Neuron (in vitro differentiated cells): ENCODE results near the gene CASTOR1.

Source experiments
- H2AFZ ChIP-seq: one replicate; pipeline ENCODE4 v1.6.1; 2013; ENCODE audit warnings: low read depth, mild to moderate bottlenecking, inconsistent platforms, low read length, moderate library complexity
- H3K27me3 ChIP-seq: one replicate; pipeline ENCODE4 v1.6.1; 2013; ENCODE audit warnings: low read length; ENCODE audit not compliant: insufficient read depth
- H3K36me3 ChIP-seq: one replicate; pipeline ENCODE4 v1.6.1; 2013; ENCODE audit warnings: low read length; ENCODE audit not compliant: insufficient read depth
- H3K4me1 ChIP-seq: one replicate; pipeline ENCODE4 v1.6.1; 2013; ENCODE audit warnings: low read length; ENCODE audit not compliant: insufficient read depth
- H3K4me3 ChIP-seq: 2 replicates; pipeline ENCODE4 v1.5.1; 2013; ENCODE audit warnings: mild to moderate bottlenecking, low read length, moderate library complexity
- H3K9me3 ChIP-seq: one replicate; pipeline ENCODE4 v1.6.1; 2013; ENCODE audit warnings: low read length

CASTOR1 gene

DNA sequence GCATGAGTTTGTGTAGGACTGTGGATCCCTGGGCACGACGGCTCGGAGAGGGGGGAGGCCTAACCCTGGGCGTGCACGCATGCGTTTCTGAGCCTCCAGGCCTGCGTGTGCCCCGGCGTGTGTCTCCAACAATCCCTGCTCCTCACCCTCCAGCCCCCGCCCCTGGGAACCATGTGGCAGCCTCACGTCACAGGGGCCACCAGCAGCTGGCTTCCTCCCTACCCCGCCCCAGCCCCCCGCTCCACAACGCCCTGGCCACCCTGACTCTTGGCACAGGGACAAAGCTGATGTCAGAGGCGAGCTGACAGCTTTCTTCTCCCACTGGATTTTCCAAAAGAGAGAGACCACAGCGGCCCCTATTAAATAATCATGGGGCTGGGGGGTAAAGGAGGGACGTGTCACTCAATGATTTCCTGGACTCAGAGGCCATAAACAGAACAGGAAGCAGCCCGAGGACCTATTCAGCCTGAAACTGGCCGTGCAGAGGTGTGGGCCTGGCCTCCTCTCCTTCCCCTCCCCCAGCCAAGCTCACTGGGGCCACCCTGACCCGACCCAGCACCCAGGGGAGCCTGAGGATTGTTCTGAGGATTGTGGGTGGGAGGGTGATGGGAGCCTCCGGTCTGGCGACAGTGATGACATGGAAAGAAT is 36.0 kb downstream of the CASTOR1 start:
- Histone ChIP-seq H3K27me3 (no peaks in the 10 kb centered on the region), H3K9me3 (no peaks in the 10 kb centered on the region), H3K36me3 (no peaks in the 10 kb centered on the region), H2AFZ (no peak overlapping the region), H3K4me3 (no peak overlapping the region), H3K4me1 (peaks cover 48% of the 10 kb centered on the region)

DNA sequence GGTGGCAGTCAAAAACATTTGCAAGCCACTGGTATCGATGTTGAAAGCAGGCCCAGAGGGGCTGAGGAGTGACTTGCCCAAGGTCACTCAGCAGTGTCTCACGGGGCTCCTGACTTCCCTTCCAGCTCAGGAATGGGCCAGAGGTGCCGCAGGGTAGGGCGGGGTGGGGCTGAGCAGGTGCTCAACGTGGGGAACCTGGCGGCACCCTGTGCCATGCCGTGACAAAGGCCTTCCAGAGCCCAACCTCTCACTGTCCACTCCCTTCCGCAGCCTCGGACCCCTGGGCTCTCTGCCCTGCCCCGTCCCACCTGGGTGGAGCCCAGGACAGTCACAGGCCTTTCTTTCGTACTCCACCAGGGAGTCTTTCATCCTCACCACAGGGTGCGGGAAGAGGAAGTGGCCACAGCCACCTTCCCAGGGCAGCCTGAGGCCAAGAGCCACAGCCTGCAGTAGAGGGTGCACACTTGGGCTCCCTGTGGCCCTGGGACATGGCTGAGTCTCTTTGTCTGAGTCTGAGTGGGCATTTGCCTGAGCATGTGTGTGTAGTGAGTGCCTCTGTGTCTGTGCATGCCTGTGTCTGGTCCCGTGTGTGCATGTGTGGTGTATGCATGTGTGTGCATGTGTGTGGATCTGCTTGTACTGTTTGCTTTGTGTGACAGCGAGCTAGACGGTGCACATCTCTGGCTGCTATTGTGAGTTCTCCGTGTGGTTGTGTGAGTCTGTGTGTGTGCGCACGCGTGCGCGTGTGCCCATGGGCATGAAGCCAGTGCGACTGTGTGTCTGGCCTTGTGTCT is 36.7 kb downstream of the CASTOR1 start:
- Histone ChIP-seq H3K36me3 (no peaks in the 10 kb centered on the region), H3K4me3 (no peak overlapping the region), H3K27me3 (no peaks in the 10 kb centered on the region), H3K4me1 (peaks cover 44% of the 10 kb centered on the region), H3K9me3 (no peaks in the 10 kb centered on the region), H2AFZ (no peak overlapping the region)

- Histone ChIP-seq H3K4me1 (peaks cover 49% of the 10 kb centered on the region), H3K27me3 (no peaks in the 10 kb centered on the region), H2AFZ (no peak overlapping the region), H3K4me3 (no peak overlapping the region), H3K9me3 (no peaks in the 10 kb centered on the region), H3K36me3 (no peaks in the 10 kb centered on the region)
Observed at GRCh38 chr22:30251711-30252110, 37.6 kb downstream of the CASTOR1 start.

- Histone ChIP-seq H3K36me3 (no peaks in the 10 kb centered on the region), H3K4me3 (no peak overlapping the region), H3K27me3 (no peaks in the 10 kb centered on the region), H3K4me1 (peaks cover 49% of the 10 kb centered on the region), H3K9me3 (no peaks in the 10 kb centered on the region), H2AFZ (no peak overlapping the region)
Observed at GRCh38 chr22:30250661-30251267, 38.5 kb downstream of the CASTOR1 start.

DNA sequence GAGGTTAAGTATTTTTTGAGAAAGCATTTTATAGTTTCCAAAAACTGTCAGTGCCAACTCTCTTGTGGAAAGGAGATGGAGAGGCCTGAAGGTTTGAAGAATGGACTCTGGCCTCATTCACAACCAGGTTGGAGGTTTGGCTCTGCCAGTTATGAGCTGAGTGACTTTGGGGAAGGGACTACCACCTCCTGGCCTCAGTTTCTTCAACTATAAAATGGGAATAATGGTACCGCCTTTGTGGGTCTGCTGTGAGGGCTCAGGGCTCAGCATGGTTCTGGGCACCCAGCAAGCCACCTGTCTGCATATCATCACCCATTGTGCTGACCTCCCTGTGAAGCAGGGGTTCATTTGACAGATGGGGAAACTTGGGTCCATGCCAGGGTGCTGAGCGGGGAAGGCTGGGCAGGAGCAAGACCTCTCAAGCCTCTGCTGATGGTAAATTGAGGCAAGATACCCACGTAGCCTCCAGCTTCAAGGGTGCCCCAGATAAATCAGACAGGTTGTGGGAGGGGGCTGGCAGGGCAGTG is 39.2 kb downstream of the CASTOR1 start:
- Histone ChIP-seq H3K4me3 (no peak overlapping the region), H3K9me3 (no peaks in the 10 kb centered on the region), H3K27me3 (no peaks in the 10 kb centered on the region), H3K4me1 (peaks cover 55% of the 10 kb centered on the region), H3K36me3 (no peaks in the 10 kb centered on the region), H2AFZ (no peak overlapping the region)

- Histone ChIP-seq H3K4me3 (no peak overlapping the region), H3K4me1 (peaks cover 53% of the 10 kb centered on the region), H3K9me3 (no peaks in the 10 kb centered on the region), H3K27me3 (no peaks in the 10 kb centered on the region), H3K36me3 (no peaks in the 10 kb centered on the region), H2AFZ (no peak overlapping the region)
Observed at GRCh38 chr22:30249049-30250038, 40.0 kb downstream of the CASTOR1 start.

- H3K36me3 ChIP-seq: peaks cover 4% of the 10 kb centered on the region
- no peak overlapping the region for H3K4me3 ChIP-seq
- no peaks in the 10 kb centered on the region for H3K27me3 ChIP-seq
- H2AFZ ChIP-seq: no peak overlapping the region
- H3K9me3 ChIP-seq: no peaks in the 10 kb centered on the region
- peaks cover 46% of the 10 kb centered on the region for H3K4me1 ChIP-seq
Observed at GRCh38 chr22:30248484-30248883, 40.8 kb downstream of the CASTOR1 start.

DNA sequence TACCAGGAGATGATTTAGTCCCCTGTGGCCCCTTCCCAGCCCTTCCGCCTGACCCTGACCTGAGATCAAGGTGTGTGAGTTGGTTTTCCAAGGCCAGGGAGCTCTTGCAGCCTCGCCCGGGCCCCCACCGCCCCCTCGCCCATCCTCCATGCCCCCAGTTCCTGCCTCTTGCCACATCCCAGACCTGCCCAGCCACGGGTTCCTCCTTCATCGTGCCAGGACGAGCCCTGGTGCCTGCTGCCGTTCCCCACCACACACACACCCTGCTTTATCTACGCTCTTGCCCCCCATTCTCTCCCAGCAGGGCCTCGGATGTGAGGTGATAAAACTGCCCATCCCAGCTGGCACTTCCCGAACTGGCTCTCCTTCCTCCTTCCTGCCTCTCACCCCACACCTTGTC is 41.3 kb downstream of the CASTOR1 start:
- H3K4me1 ChIP-seq: peaks cover 44% of the 10 kb centered on the region
- H3K4me3 ChIP-seq: no peak overlapping the region
- H3K9me3 ChIP-seq: no peaks in the 10 kb centered on the region
- H3K27me3 ChIP-seq: no peaks in the 10 kb centered on the region
- peaks cover 4% of the 10 kb centered on the region for H3K36me3 ChIP-seq
- no peak overlapping the region for H2AFZ ChIP-seq

DNA sequence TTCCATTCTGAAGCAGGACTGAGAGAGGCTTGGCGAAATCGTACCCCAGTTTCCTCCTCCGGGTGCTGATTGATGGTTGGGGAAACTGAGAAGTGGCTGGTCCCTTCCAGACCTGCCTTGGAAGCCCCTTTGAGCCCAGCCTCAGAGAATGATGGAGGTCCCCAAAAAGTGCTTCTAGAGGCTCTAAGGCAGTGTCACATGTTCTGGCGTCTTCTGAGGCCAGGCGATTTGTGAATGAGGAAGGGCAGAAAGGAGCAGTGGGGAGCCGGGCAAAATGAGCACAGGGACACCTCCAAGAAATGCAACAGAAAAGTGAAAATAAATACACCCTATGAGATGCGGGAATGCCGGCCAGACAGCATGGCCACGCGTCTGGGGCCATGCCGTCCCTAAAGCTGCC is 41.7 kb downstream of the CASTOR1 start:
- Histone ChIP-seq H3K27me3 (no peaks in the 10 kb centered on the region), H3K4me3 (no peak overlapping the region), H3K36me3 (peaks cover 4% of the 10 kb centered on the region), H2AFZ (no peak overlapping the region), H3K4me1 (peaks cover 39% of the 10 kb centered on the region), H3K9me3 (no peaks in the 10 kb centered on the region)

DNA sequence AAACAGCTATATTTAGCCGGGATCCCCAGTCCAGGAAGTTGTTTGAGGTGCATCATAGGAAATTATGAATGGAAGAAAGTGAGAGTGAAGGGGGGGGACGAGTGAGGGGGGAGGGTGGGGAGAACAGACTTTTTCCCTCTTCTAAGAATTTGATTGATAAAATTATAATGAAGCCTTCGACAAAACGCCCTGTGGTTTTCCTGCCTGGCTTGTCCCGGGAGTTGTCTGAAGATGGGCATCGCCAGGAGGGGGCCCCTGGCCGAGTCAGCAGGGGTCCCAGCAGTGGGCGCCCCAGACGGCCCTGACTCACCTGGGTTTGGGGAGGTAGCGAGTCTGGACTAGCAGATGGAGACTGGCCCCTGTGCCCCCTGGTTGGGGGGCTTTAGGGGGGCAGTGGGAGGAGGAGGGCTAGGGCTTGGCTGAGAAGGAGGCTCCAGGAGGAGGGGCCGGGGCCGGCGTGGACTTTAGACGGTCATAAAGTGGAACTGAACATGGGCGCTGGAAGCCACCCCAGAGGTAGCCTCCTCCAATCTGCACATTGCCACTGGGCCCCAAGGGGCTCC is 42.4 kb downstream of the CASTOR1 start:
- Histone ChIP-seq H3K4me1 (peaks cover 33% of the 10 kb centered on the region), H3K36me3 (peaks cover 4% of the 10 kb centered on the region), H2AFZ (peak overlapping the region; percentile 98), H3K27me3 (no peaks in the 10 kb centered on the region), H3K9me3 (no peaks in the 10 kb centered on the region), H3K4me3 (peak overlapping the region; percentile 56)

DNA sequence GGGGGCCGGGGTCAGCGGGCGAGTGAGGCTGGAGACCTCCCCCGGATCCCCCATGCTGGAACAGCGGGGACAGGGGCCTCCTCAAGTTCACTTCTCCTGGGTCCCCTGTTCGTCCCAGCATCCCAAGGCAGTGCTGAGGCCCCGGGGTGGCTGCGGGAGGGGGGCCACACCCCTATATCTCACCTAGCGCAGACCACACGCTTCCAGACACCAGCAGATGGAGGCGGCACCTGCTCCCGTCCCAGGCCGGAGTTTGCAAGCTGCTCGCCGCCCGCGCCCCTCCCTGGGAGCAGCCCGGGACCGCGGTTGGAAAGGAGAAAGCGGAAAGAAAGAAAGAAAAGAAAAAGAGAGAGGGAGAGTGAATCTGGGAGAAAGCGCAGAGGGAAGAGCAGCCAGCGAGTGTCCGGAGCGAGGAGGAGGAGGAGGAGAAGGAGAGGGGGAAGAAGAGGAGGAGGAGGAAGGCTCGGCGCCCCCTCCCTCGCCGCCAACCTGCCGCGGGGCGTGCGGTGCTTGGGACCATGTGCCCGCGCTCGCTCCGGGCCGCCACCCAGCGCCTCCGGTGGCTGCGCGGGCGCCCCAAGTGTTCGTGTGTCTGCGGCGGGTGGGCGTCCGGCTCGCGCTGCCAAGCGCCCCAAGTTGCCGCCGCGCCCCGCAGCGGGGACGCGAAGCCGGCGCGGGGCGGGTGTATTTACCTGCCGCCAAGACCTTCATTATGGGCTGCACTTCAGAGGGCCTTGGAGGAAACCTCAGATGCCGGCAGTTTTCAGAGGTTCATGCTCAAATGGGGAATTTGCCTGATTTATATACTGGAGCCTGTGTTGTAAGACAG is 43.1 kb downstream of the CASTOR1 start, which contains the start of gene LIF:
LIF (minus strand) TSS at position 775 of the 829 bp plus-strand sequence; CDS start at position 711, 64 bp downstream.
- Histone ChIP-seq H3K27me3 (no peaks in the 10 kb centered on the region), H2AFZ (peak within 1 kb of the TSS; percentile 98), H3K4me1 (peaks cover 29% of the 10 kb centered on the region), H3K36me3 (peaks cover 4% of the 10 kb centered on the region), H3K9me3 (no peaks in the 10 kb centered on the region), H3K4me3 (peak within 1 kb of the TSS; percentile 56)
